A673 (cell line): Measurements from ENCODE around the gene CREB5. TPM values are rescaled to one million over a fixed set of nuclear protein-coding genes. Genes with fewer than 3 reads are reported as not detected.

Experiments
- BruUV-seq: library from RNA; stranded (reverse); fragments of 400-500 nt; replicated peaks from 2 replicates; lab custom pipeline; 2021; lab: Mats Ljungman, UMichigan
- CTCF ChIA-PET: fragments of 300-600 bp; sonication (Branson Sonifier 250); formaldehyde crosslinking; loops from one replicate; lab custom pipeline; 2022; ENCODE audit warnings: antibody characterized with exemption; lab: Charles Lee
- POLR2A ChIA-PET: fragments of 300-600 bp; sonication (Branson Sonifier 250); formaldehyde crosslinking; loops from one replicate; lab custom pipeline; 2022; ENCODE audit warnings: antibody characterized with exemption; ENCODE audit not compliant: low non-redundant PET; lab: Charles Lee
- DNase-seq: peaks from one replicate; pipeline ENCODE4 v3.0.0-alpha.2; 2015; ENCODE audit warnings: low spot score
- H3K27ac ChIP-seq: fragments of 200-600 bp; sonication (generic); 2 replicates; pipeline ENCODE4 v1.5.1; 2016; ENCODE audit warnings: mixed run types, low read depth, mild to moderate bottlenecking, mixed read lengths, antibody characterized with exemption, low read length; ENCODE audit not compliant: poor library complexity, severe bottlenecking
- H3K27me3 ChIP-seq: fragments of 200-600 bp; sonication (generic); replicated peaks from 2 replicates; pipeline ENCODE4 v1.6.1; 2017; ENCODE audit warnings: mixed run types, low read depth, mild to moderate bottlenecking, mixed read lengths, antibody characterized with exemption, low read length; ENCODE audit not compliant: insufficient read depth, poor library complexity
- H3K36me3 ChIP-seq: fragments of 200-600 bp; sonication (generic); 2 replicates; pipeline ENCODE4 v1.6.1; 2016; ENCODE audit warnings: mixed run types, mild to moderate bottlenecking, mixed read lengths, antibody characterized with exemption, low read length; ENCODE audit not compliant: insufficient read depth, poor library complexity, severe bottlenecking
- H3K4me1 ChIP-seq: fragments of 200-600 bp; sonication (generic); 2 replicates; pipeline ENCODE4 v1.6.1; 2017; ENCODE audit warnings: mixed run types, mild to moderate bottlenecking, mixed read lengths, antibody characterized with exemption, low read length; ENCODE audit not compliant: insufficient read depth, poor library complexity, severe bottlenecking
- H3K4me3 ChIP-seq: fragments of 200-600 bp; sonication (generic); 2 replicates; pipeline ENCODE4 v1.5.1; 2016; ENCODE audit warnings: low read depth, mixed run types, mild to moderate bottlenecking, mixed read lengths, low read length; ENCODE audit not compliant: poor library complexity, severe bottlenecking
- H3K9me3 ChIP-seq: fragments of 200-600 bp; sonication (generic); 2 replicates; pipeline ENCODE4 v1.6.1; 2016; ENCODE audit warnings: mixed run types, low read depth, mild to moderate bottlenecking, mixed read lengths, antibody characterized with exemption, low read length; ENCODE audit not compliant: poor library complexity, severe bottlenecking
- EZH2 ChIP-seq: fragments of 200-600 bp; sonication (generic); IDR thresholded peaks from 2 replicates; pipeline ENCODE4 v1.6.1; 2017; ENCODE audit warnings: borderline replicate concordance, low read depth, mild to moderate bottlenecking, mixed read lengths, antibody characterized with exemption, low read length; ENCODE audit not compliant: poor library complexity, severe bottlenecking
- intact Hi-C: fragments of 100-400 bp; cut with micrococcal nuclease; formaldehyde crosslinking; loops from one replicate; pipeline ENCODE4 v1.10.0; 2022; ENCODE audit not compliant: unreplicated experiment
- total RNA-seq: library from RNA; stranded (reverse); gene quantifications from 2 replicates; pipeline ENCODE4 v1.2.3, GENCODE V29; 2021
- TF ChIP-seq, protein P1 (sequence below): fragments of 300-800, 200-600 bp; sonication (generic); conservative IDR thresholded peaks from 2 replicates; pipeline ENCODE4 v1.5.1; 2017; ENCODE audit warnings: low read depth, mild to moderate bottlenecking, antibody characterized with exemption, low read length, moderate library complexity, mixed read lengths

Gene CREB5
- total RNA-seq, 1 experiment from 2014 or later, result 10.3 TPM

DNA sequence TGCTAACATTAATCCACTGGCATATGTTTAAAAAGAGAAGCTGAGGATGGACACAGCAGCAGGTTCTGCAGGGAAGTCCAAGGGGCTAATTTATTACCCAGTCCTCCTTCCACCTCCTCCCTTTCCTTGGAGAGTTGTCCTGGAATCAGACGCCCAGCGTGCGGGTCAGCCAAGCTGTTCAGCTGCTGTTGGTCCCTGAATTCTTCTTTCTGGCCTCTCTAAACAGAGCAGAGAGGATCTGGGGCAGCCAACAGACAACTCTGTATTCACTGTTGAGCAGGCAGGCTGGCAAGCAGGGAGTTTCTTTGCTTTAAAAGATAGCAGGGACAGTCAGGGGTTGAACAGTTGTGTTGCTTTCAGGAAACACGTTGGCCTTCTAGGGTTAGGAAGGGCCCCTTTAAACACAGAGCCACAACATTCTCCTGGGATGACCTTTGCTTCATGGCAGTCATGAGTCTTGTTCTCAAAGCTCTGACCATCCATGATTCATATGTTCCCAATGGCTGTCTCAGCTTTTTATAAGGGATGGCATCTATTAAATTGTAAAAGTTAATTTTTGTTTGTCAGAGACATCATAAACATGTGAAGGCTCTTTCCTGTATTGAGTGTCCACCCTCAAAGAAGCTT lies 217.0 kb downstream of the CREB5 start:
- ChIA-PET CTCF (no interaction called here), POLR2A (no interaction called here)
- no peaks in the 10 kb centered on the region for H3K36me3 ChIP-seq
- no peak overlapping the region for H3K4me3 ChIP-seq
- no peaks in the 10 kb centered on the region for H3K9me3 ChIP-seq
- H3K27me3 ChIP-seq, result peaks cover 13% of the 10 kb centered on the region
- no TSS peak for BruUV-seq
- DNase-seq, result no peak
- no peaks in the 10 kb centered on the region for H3K4me1 ChIP-seq
- H3K27ac ChIP-seq, result no peak overlapping the region
- intact Hi-C loops, result loop anchor here (5.0 kb wide), 2 partner anchors 223 to 332 kb away; no protein-coding TSS in a partner anchor
- TF ChIP-seq EZH2, result no peak
- TF ChIP-seq, protein P1, sequence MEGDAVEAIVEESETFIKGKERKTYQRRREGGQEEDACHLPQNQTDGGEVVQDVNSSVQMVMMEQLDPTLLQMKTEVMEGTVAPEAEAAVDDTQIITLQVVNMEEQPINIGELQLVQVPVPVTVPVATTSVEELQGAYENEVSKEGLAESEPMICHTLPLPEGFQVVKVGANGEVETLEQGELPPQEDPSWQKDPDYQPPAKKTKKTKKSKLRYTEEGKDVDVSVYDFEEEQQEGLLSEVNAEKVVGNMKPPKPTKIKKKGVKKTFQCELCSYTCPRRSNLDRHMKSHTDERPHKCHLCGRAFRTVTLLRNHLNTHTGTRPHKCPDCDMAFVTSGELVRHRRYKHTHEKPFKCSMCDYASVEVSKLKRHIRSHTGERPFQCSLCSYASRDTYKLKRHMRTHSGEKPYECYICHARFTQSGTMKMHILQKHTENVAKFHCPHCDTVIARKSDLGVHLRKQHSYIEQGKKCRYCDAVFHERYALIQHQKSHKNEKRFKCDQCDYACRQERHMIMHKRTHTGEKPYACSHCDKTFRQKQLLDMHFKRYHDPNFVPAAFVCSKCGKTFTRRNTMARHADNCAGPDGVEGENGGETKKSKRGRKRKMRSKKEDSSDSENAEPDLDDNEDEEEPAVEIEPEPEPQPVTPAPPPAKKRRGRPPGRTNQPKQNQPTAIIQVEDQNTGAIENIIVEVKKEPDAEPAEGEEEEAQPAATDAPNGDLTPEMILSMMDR, result no peak

DNA sequence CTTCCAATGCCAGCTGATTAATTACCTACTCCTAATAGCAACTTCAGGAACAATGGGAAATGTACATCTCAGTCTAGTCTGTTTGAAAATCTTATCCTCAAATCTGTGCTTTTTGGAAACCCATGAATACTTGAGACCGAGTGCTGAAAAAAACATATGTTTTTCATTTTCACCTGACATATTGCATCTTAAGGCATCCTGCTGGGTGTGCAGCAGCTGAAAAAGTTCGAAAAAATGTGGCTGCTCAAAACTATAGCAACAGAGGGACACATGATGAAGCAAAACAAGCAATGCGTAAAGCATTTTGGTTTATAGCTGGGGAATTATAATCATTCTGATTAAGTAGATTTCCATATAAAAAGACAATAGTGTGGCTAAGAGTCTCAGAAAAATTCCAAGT lies 218.0 kb downstream of the CREB5 start:
- Histone ChIP-seq H3K9me3 (no peaks in the 10 kb centered on the region), H3K4me3 (no peak overlapping the region), H3K27ac (no peak overlapping the region), H3K4me1 (no peaks in the 10 kb centered on the region), H3K36me3 (no peaks in the 10 kb centered on the region), H3K27me3 (peaks cover 17% of the 10 kb centered on the region)
- ChIA-PET POLR2A (no interaction called here), CTCF (no interaction called here)
- BruUV-seq, result no TSS peak
- intact Hi-C loops, result no loop called here
- no peak for TF ChIP-seq EZH2
- TF ChIP-seq, protein P1, result no peak
- DNase-seq, result no peak

- no TSS peak for BruUV-seq
- intact Hi-C loops, result no loop called here
- peaks cover 19% of the 10 kb centered on the region for H3K27me3 ChIP-seq
- H3K36me3 ChIP-seq, result no peaks in the 10 kb centered on the region
- CTCF ChIA-PET, result no interaction called here
- H3K27ac ChIP-seq, result no peak overlapping the region
- no peaks in the 10 kb centered on the region for H3K4me1 ChIP-seq
- H3K9me3 ChIP-seq, result no peaks in the 10 kb centered on the region
- H3K4me3 ChIP-seq, result no peak overlapping the region
- POLR2A ChIA-PET, result no interaction called here
- TF ChIP-seq EZH2, result no peak
- TF ChIP-seq, protein P1, result no peak
- DNase-seq, result no peak
These were observed 219.7 kb downstream of the CREB5 start for GRCh38 chr7:28631995-28632394.
